ENCODE results near the gene DACT1.

Gene DACT1

GRCh38 chr14:58656671-58657411 lies 19.1 kb downstream of the DACT1 start:
- no peak for DNase-seq (ENCODE audit: low read depth)
- TF ChIP-seq, protein P1, sequence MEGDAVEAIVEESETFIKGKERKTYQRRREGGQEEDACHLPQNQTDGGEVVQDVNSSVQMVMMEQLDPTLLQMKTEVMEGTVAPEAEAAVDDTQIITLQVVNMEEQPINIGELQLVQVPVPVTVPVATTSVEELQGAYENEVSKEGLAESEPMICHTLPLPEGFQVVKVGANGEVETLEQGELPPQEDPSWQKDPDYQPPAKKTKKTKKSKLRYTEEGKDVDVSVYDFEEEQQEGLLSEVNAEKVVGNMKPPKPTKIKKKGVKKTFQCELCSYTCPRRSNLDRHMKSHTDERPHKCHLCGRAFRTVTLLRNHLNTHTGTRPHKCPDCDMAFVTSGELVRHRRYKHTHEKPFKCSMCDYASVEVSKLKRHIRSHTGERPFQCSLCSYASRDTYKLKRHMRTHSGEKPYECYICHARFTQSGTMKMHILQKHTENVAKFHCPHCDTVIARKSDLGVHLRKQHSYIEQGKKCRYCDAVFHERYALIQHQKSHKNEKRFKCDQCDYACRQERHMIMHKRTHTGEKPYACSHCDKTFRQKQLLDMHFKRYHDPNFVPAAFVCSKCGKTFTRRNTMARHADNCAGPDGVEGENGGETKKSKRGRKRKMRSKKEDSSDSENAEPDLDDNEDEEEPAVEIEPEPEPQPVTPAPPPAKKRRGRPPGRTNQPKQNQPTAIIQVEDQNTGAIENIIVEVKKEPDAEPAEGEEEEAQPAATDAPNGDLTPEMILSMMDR (IDR thresholded peaks at IDR 0.05; ENCODE audit: low read depth, low read length, missing control alignments), result no peak
- no peak overlapping the region for H3K4me3 ChIP-seq (ENCODE audit: low read depth, low read length)

DNA sequence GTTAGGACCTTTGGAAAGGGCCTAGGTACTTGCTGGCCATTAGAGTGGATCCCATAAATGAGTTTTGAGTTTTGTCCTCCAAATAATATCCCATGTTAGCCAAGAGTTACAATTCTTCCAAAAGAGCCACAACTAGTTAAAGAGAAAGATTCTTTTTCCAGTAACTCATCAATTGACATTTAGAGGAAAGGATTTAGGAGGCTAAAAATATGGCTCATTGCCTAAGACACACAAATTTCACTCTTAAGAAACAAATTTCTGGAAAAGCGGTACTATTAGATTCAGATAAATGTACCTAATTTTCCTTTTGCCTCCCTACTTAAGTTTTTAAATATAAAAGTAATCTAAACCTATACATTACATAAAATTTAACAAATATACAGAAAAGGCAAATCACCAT lies 21.3 kb downstream of the DACT1 start:
- H3K4me3 ChIP-seq (ENCODE audit: low read depth, low read length), result no peak overlapping the region
- TF ChIP-seq, protein P1 (IDR thresholded peaks at IDR 0.05; ENCODE audit: low read depth, low read length, missing control alignments), result no peak
- DNase-seq (ENCODE audit: low read depth), result no peak

DNA sequence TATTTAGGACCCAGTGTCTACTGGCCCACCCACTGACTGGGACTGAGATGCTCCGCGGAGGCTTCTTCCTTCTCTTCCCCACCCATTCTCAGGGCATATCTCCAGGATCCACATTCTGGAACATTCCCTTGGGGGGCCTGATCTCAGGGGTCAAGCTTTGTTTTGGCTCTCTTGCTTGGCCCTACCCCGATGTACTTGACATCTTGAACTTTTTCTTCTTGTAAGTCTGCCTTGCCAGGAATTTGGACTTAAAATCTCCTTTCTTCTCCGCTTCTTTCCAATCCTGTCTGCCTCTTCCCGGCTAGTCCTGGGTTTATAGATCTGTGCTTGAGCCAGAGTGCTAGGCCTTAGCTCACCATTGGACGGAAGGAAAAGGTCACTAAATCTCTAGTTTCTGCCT lies 22.1 kb downstream of the DACT1 start:
- H3K4me3 ChIP-seq (ENCODE audit: low read depth, low read length), result no peak overlapping the region
- TF ChIP-seq, protein P1 (IDR thresholded peaks at IDR 0.05; ENCODE audit: low read depth, low read length, missing control alignments), result no peak
- no peak for DNase-seq (ENCODE audit: low read depth)

GRCh38 chr14:58660407-58660806 lies 22.6 kb downstream of the DACT1 start:
- TF ChIP-seq, protein P1 (IDR thresholded peaks at IDR 0.05; ENCODE audit: low read depth, low read length, missing control alignments), result no peak
- DNase-seq (ENCODE audit: low read depth), result no peak
- no peak overlapping the region for H3K4me3 ChIP-seq (ENCODE audit: low read depth, low read length)

DNA sequence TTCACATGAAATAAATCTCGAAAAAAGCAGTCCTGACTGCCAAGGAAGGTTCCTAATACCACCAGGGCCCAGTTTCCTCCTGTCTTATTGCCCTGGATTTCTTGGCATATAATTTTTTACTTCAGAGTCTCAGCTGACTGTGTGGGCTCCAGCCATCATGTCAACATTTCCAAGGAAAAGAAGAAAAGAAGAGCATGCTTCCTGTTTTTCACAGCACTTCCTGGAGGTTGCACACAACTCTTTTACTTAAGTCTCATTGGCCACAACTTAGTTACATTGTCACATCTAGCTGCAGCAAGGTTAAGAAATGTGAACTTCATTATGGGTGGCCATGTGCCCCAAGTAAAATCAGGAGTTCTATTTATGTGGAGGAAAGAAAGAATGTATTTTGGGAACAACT lies 24.3 kb downstream of the DACT1 start:
- TF ChIP-seq, protein P1 (IDR thresholded peaks at IDR 0.05; ENCODE audit: low read depth, low read length, missing control alignments), result no peak
- no peak for DNase-seq (ENCODE audit: low read depth)
- no peak overlapping the region for H3K4me3 ChIP-seq (ENCODE audit: low read depth, low read length)

- TF ChIP-seq, protein P1 (IDR thresholded peaks at IDR 0.05; ENCODE audit: low read depth, low read length, missing control alignments), result no peak
- no peak for DNase-seq (ENCODE audit: low read depth)
- no peak overlapping the region for H3K4me3 ChIP-seq (ENCODE audit: low read depth, low read length)
Measured at GRCh38 chr14:58662759-58663158, 25.0 kb downstream of the DACT1 start.

GRCh38 chr14:58663494-58664111 lies 25.8 kb downstream of the DACT1 start:
- no peak for DNase-seq (ENCODE audit: low read depth)
- TF ChIP-seq, protein P1 (IDR thresholded peaks at IDR 0.05; ENCODE audit: low read depth, low read length, missing control alignments), result no peak
- no peak overlapping the region for H3K4me3 ChIP-seq (ENCODE audit: low read depth, low read length)
